Smooth muscle cell (in vitro differentiated cells): ENCODE data around the gene UQCR10. TPM values are rescaled to one million over a fixed set of nuclear protein-coding genes. Genes with fewer than 3 reads are reported as not detected.

Experiments
- DNase-seq: peaks from one replicate; lab custom pipeline; 2025; ENCODE audit not compliant: unreplicated experiment; lab: John Stamatoyannopoulos, UW
- H2AFZ ChIP-seq: fragments of 200-600 bp; sonication (generic); 2 replicates; pipeline ENCODE4 v1.6.0; 2016; ENCODE audit warnings: antibody characterized with exemption, low read depth, mild to moderate bottlenecking
- H3F3A ChIP-seq: fragments of 200-600 bp; sonication (generic); 2 replicates; pipeline ENCODE4 v1.6.0; 2017; ENCODE audit warnings: antibody characterized with exemption, low read depth
- H3K27ac ChIP-seq: fragments of 200-600 bp; sonication (generic); 2 replicates; pipeline ENCODE4 v1.5.1; 2016; ENCODE audit warnings: low read depth, mild to moderate bottlenecking
- H3K27me3 ChIP-seq: fragments of 200-600 bp; sonication (generic); 2 replicates; pipeline ENCODE4 v1.6.1; 2016; ENCODE audit warnings: low read depth, mild to moderate bottlenecking
- H3K36me3 ChIP-seq: fragments of 200-600 bp; sonication (generic); 2 replicates; pipeline ENCODE4 v1.5.1; 2016; ENCODE audit warnings: low read depth
- H3K4me1 ChIP-seq: fragments of 200-600 bp; sonication (generic); 2 replicates; pipeline ENCODE4 v1.5.1; 2016; ENCODE audit warnings: low read depth
- H3K4me2 ChIP-seq: fragments of 200-600 bp; sonication (generic); 2 replicates; pipeline ENCODE4 v1.6.0; 2016; ENCODE audit warnings: mild to moderate bottlenecking
- H3K4me3 ChIP-seq: fragments of 200-600 bp; sonication (generic); 2 replicates; pipeline ENCODE4 v1.5.1; 2016; ENCODE audit warnings: mild to moderate bottlenecking
- H3K79me2 ChIP-seq: fragments of 200-600 bp; sonication (generic); 2 replicates; pipeline ENCODE4 v1.6.0; 2016; ENCODE audit warnings: low read depth, mild to moderate bottlenecking
- H3K9ac ChIP-seq: fragments of 200-600 bp; sonication (generic); 2 replicates; pipeline ENCODE4 v1.6.0; 2016; ENCODE audit warnings: low read depth
- H3K9me3 ChIP-seq: fragments of 200-600 bp; sonication (generic); replicated peaks from 2 replicates; pipeline ENCODE4 v1.5.1; 2016; ENCODE audit warnings: low read depth
- H4K20me1 ChIP-seq: fragments of 200-600 bp; sonication (generic); 2 replicates; pipeline ENCODE4 v1.6.0; 2016; ENCODE audit warnings: low read depth
- WGBS: methylation state at CpG from one replicate; pipeline ENCODE4 v1.1.7; 2016; ENCODE audit warnings: low lambda C conversion rate; 5-methylcytosine and 5-hydroxymethylcytosine counted together
- polyA plus RNA-seq: library from polyadenylated mRNA; unstranded; fragments of >200 nt; fragmentation: Nextera tagmentation; extraction: Ambion mirVana; gene quantifications from 2 replicates; pipeline ENCODE4 v1.2.1, GENCODE V29; 2016
- total RNA-seq: library from RNA; depleted of rRNA; stranded (reverse); fragments of >200 nt; gene quantifications from 2 replicates; pipeline ENCODE4 v1.2.3, GENCODE V29; 2014
- TF ChIP-seq, protein P1 (sequence below): fragments of 200-600 bp; sonication (generic); IDR thresholded peaks from 2 replicates; pipeline ENCODE4 v1.5.1; 2017; ENCODE audit warnings: borderline replicate concordance, mild to moderate bottlenecking, antibody characterized with exemption; ENCODE audit not compliant: insufficient read depth, poor library complexity, severe bottlenecking

Gene UQCR10
- total and polyA plus RNA-seq, 2 experiments from 2014 or later, result 102 to 296 TPM

DNA sequence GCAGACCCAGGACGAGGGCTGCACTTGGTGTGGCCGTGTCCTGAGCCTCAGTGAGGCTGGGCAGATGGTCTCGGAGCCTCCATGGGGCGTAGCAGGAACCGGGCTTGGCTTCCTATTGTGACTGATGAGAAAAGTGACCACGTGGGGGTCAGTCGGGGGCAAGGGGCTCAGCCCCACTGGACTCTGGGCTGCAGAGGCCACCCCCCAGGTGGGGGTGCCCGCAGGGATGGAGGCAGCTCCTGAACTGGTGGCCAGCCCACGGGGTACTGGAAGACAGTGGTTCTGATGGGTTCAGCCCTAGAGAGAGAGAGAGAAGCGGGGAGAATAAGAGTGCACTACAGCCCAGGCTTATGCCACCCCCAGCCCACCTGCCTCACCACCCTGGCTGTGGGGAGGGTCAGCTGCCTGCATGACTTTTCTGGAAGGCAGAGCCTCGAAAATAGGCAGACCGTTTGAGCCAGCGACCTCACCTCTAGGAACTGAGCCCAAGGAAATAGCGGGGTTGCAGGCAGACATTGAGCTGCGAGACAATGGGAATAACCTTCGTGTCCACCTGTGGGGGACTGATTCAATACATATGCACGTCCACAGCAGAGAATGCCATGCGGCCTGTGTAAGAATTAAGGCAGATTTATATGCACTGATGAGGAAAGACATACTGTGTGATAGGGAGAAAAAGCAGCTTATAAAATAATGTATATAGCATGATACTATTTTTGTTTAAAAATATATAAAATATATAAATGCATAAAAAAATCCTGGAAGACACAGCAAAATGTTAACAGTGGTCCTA, 35.9 kb upstream of the UQCR10 start:
- H3K27me3 ChIP-seq, result no peaks in the 10 kb centered on the region
- 89% methylated on average over 18 of the region's 18 CpGs for WGBS

DNA sequence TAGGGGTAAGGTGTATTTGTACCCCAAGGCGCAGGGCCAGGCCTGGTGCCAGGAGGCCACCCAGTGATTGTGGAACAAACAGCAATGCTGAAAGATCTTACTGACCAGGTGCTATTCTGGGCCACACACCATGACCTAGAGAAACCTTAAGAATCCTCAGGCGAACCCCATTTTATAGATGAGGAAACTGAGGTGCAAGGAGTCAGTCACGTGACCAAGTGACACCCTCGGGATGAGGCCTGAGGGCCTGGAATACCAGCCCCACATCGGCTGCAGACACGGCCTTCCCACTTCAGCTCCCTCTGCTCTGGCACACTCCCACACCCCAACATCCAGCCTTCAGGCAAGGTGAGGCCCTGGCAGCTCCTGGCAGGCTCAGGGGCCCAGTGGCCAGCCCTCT, 34.3 kb upstream of the UQCR10 start:
- no peak overlapping the region for H2AFZ ChIP-seq
- no peak overlapping the region for H3K4me3 ChIP-seq
- no peaks in the 10 kb centered on the region for H3K36me3 ChIP-seq
- H4K20me1 ChIP-seq, result no peaks in the 10 kb centered on the region
- H3K4me1 ChIP-seq, result no peaks in the 10 kb centered on the region
- TF ChIP-seq, protein P1, sequence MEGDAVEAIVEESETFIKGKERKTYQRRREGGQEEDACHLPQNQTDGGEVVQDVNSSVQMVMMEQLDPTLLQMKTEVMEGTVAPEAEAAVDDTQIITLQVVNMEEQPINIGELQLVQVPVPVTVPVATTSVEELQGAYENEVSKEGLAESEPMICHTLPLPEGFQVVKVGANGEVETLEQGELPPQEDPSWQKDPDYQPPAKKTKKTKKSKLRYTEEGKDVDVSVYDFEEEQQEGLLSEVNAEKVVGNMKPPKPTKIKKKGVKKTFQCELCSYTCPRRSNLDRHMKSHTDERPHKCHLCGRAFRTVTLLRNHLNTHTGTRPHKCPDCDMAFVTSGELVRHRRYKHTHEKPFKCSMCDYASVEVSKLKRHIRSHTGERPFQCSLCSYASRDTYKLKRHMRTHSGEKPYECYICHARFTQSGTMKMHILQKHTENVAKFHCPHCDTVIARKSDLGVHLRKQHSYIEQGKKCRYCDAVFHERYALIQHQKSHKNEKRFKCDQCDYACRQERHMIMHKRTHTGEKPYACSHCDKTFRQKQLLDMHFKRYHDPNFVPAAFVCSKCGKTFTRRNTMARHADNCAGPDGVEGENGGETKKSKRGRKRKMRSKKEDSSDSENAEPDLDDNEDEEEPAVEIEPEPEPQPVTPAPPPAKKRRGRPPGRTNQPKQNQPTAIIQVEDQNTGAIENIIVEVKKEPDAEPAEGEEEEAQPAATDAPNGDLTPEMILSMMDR, result no peak
- H3F3A ChIP-seq, result no peaks in the 10 kb centered on the region
- 95% methylated on average over 6 of the region's 6 CpGs for WGBS
- DNase-seq, result no peak
- H3K79me2 ChIP-seq, result no peaks in the 10 kb centered on the region
- H3K9ac ChIP-seq, result no peak overlapping the region
- H3K27me3 ChIP-seq, result no peaks in the 10 kb centered on the region
- no peak overlapping the region for H3K4me2 ChIP-seq
- no peaks in the 10 kb centered on the region for H3K9me3 ChIP-seq
- no peak overlapping the region for H3K27ac ChIP-seq

More for the DNA sequence above, 35.9 kb upstream of the UQCR10 start:
- TF ChIP-seq, protein P1, result no peak
- H3K9ac ChIP-seq, result no peak overlapping the region
- no peak overlapping the region for H2AFZ ChIP-seq
- DNase-seq, result no peak
- no peak overlapping the region for H3K4me2 ChIP-seq
- H4K20me1 ChIP-seq, result no peaks in the 10 kb centered on the region
- no peak overlapping the region for H3K27ac ChIP-seq
- H3K4me1 ChIP-seq, result no peaks in the 10 kb centered on the region
- no peaks in the 10 kb centered on the region for H3K79me2 ChIP-seq
- H3K4me3 ChIP-seq, result no peak overlapping the region
- H3F3A ChIP-seq, result no peaks in the 10 kb centered on the region
- no peaks in the 10 kb centered on the region for H3K36me3 ChIP-seq
- no peaks in the 10 kb centered on the region for H3K9me3 ChIP-seq

DNA sequence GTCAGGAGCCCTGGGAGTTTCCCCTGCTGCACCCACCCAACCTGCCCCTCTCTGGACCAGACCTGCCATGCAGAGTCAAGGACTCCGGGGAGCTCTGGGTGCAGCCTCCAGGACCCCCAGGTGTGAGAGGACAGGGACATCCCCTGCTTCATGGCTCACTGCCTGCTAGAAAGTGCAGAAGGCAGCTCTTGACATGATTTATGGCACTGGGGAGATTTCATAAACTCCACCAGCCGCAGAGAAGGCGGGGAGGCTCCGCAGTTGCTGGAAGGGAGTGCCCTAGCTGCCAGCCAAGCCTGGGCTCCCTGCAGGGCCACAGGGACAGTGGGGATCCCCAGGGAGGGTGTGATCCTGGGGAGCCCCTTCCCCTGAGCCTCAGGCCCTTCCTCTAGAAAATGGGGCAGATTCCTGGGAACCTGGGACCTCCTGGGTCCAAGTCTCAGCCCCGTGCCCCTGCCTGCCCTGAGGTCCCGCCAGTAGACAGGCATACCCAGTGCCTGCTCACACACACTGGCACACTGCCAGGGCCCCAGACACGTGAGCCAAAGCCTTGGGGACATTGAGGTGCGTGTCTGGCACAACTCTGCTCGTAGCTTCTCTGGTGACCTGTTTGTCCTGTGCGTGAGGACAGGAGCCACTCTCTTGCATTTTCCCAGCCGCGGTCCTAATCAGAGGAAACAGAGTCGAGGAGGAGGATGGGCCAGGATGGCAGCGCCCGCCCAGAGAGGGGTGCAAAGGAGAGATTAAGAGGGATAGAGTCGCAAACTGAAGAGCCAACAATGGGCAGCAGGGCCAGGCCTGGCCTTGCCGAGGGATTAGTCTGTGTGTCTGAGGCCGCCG, 33.6 kb upstream of the UQCR10 start:
- Histone ChIP-seq H3K27me3 (no peaks in the 10 kb centered on the region), H3K4me2 (no peak overlapping the region), H2AFZ (no peak overlapping the region), H3K9me3 (no peaks in the 10 kb centered on the region), H3K4me1 (no peaks in the 10 kb centered on the region), H4K20me1 (no peaks in the 10 kb centered on the region), H3K4me3 (no peak overlapping the region), H3K27ac (no peak overlapping the region), H3K9ac (no peak overlapping the region), H3K36me3 (no peaks in the 10 kb centered on the region), H3F3A (no peaks in the 10 kb centered on the region), H3K79me2 (no peaks in the 10 kb centered on the region)
- DNase-seq, result no peak
- TF ChIP-seq, protein P1, result no peak
- WGBS, result 85% methylated on average over 19 of the region's 19 CpGs
